HFFc6 (cell line): ENCODE measurements around the gene CYSLTR2. TPM values are rescaled to one million over a fixed set of nuclear protein-coding genes. Genes with fewer than 3 reads are reported as not detected.

ENCODE experiments used
- DNase-seq: peaks from one replicate; pipeline ENCODE4 v3.0.0-alpha.2; 2018
- H3K27ac Mint-ChIP-seq: 2 replicates; pipeline ENCODE4 v1.8.0; 2020; ENCODE audit warnings: mild to moderate bottlenecking, mixed read lengths
- H3K27me3 Mint-ChIP-seq: 2 replicates; pipeline ENCODE4 v1.8.0; 2021; ENCODE audit warnings: mild to moderate bottlenecking, moderate library complexity, mixed read lengths; ENCODE audit not compliant: insufficient read depth
- H3K36me3 Mint-ChIP-seq: 2 replicates; pipeline ENCODE4 v1.8.0; 2021; ENCODE audit warnings: low read depth, mixed read lengths
- H3K4me1 Mint-ChIP-seq: 2 replicates; pipeline ENCODE4 v1.8.0; 2020; ENCODE audit warnings: low read depth, mixed read lengths
- H3K4me3 Mint-ChIP-seq: 2 replicates; pipeline ENCODE4 v1.8.0; 2020; ENCODE audit warnings: mild to moderate bottlenecking, moderate library complexity, mixed read lengths
- H3K9me3 Mint-ChIP-seq: 2 replicates; pipeline ENCODE4 v1.8.0; 2020; ENCODE audit warnings: mild to moderate bottlenecking, mixed read lengths
- CTCF ChIP-seq: fragments of 200-600 bp; sonication (generic); IDR thresholded peaks from 2 replicates; pipeline ENCODE4 v1.5.0; 2021; ENCODE audit warnings: antibody characterized with exemption, mild to moderate bottlenecking
- total RNA-seq, 6 experiments: library from RNA; stranded (reverse); fragmentation: NEBNext Ultra II Directional; extraction: Animal tissue kit (Norgen Biotek cat#: 25700); gene quantifications; 2 replicates in 1 of 6; 3 replicates in 5 of 6; pipeline ENCODE4 v1.2.3, GENCODE V29; 2021

CYSLTR2 gene
- total RNA-seq, 6 experiments from 2014 or later: not detected

- Mint-ChIP-seq H3K4me1 (no peaks in the 10 kb centered on the region; the same call in 1 of the 2 replicates), H3K27me3 (peaks cover 12% of the 10 kb centered on the region), H3K27ac (no peak overlapping the region), H3K36me3 (no peaks in the 10 kb centered on the region), H3K9me3 (no peaks in the 10 kb centered on the region), H3K4me3 (no peak overlapping the region)
- no peak for DNase-seq
- no peak for TF ChIP-seq CTCF
These were observed 768 bp upstream of the CYSLTR2 start for GRCh38 chr13:48652851-48653471.

GRCh38 chr13:48654511-48654910 lies 782 bp downstream of the CYSLTR2 start:
- TF ChIP-seq CTCF: no peak
- Mint-ChIP-seq H3K4me1 (no peaks in the 10 kb centered on the region; the same call in 1 of the 2 replicates), H3K27me3 (peaks cover 15% of the 10 kb centered on the region), H3K4me3 (no peak overlapping the region), H3K9me3 (no peaks in the 10 kb centered on the region), H3K36me3 (no peaks in the 10 kb centered on the region), H3K27ac (no peak overlapping the region)
- DNase-seq: no peak

GRCh38 chr13:48655291-48655690 lies 1.6 kb downstream of the CYSLTR2 start:
- no peak for DNase-seq
- Mint-ChIP-seq H3K4me1 (no peaks in the 10 kb centered on the region; the same call in 1 of the 2 replicates), H3K9me3 (no peaks in the 10 kb centered on the region), H3K27me3 (peaks cover 19% of the 10 kb centered on the region), H3K4me3 (no peak overlapping the region), H3K36me3 (no peaks in the 10 kb centered on the region), H3K27ac (no peak overlapping the region)
- TF ChIP-seq CTCF: no peak

GRCh38 chr13:48656608-48657007 lies 2.9 kb downstream of the CYSLTR2 start:
- H3K27me3 Mint-ChIP-seq: peaks cover 19% of the 10 kb centered on the region
- H3K9me3 Mint-ChIP-seq: no peaks in the 10 kb centered on the region
- DNase-seq: no peak
- no peaks in the 10 kb centered on the region; the same call in 1 of the 2 replicates for H3K4me1 Mint-ChIP-seq
- no peak overlapping the region for H3K27ac Mint-ChIP-seq
- H3K4me3 Mint-ChIP-seq: no peak overlapping the region
- TF ChIP-seq CTCF: no peak
- no peaks in the 10 kb centered on the region for H3K36me3 Mint-ChIP-seq

- Mint-ChIP-seq H3K27ac (no peak overlapping the region), H3K36me3 (no peaks in the 10 kb centered on the region), H3K4me1 (no peaks in the 10 kb centered on the region), H3K27me3 (peaks cover 18% of the 10 kb centered on the region), H3K9me3 (no peaks in the 10 kb centered on the region), H3K4me3 (no peak overlapping the region)
- no peak for DNase-seq
- no peak for TF ChIP-seq CTCF
These were observed 6.8 kb downstream of the CYSLTR2 start for GRCh38 chr13:48660361-48661076.
